Measurements from ENCODE around the gene KIF25.

Gene KIF25

GRCh38 chr6:167960579-167960978 is 36.9 kb upstream of the KIF25 start:
- peaks cover 50% of the 10 kb centered on the region for H3K36me3 ChIP-seq (ENCODE audit: control insufficient read depth, insufficient read depth, low read length)

DNA sequence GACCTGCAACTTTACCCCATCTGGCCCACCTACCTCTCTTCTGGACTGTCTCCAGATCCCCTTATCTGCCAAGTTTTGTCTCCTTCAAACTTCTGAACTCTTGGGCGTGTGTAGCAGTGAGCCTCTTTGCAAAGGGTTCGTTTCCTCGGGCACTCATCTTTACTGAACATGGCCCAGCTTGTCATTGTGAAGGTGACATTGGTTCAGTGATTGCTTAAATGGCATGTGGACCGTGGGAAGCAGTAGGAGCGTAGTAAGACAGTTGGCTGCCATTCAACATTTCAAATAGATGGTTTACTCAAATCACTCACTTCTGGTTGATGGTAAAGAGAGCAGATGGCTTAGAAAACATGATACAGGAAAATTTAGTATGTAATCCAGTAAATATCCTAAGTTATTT is 34.8 kb upstream of the KIF25 start:
- no peaks in the 10 kb centered on the region for H3K9me3 ChIP-seq (ENCODE audit: control insufficient read depth, insufficient read depth, low read depth, low read length)
- H3K4me3 ChIP-seq (ENCODE audit: low read depth, low read length): no peak overlapping the region
- H3K27me3 ChIP-seq (ENCODE audit: control insufficient read depth, insufficient read depth, low read length): no peaks in the 10 kb centered on the region
- no peak overlapping the region for H3K27ac ChIP-seq (ENCODE audit: low read depth, low read length)
- H3K36me3 ChIP-seq (ENCODE audit: control insufficient read depth, insufficient read depth, low read length): peaks cover 53% of the 10 kb centered on the region
- no peak overlapping the region for H3K9ac ChIP-seq (ENCODE audit: low read length)
- no peaks in the 10 kb centered on the region for H3K4me1 ChIP-seq (ENCODE audit: control insufficient read depth, insufficient read depth, low read length)

More at GRCh38 chr6:167960579-167960978, 36.9 kb upstream of the KIF25 start:
- no peaks in the 10 kb centered on the region for H3K9me3 ChIP-seq (ENCODE audit: control insufficient read depth, insufficient read depth, low read depth, low read length)
- no peak overlapping the region for H3K27ac ChIP-seq (ENCODE audit: low read depth, low read length)
- no peak overlapping the region for H3K4me3 ChIP-seq (ENCODE audit: low read depth, low read length)
- no peaks in the 10 kb centered on the region for H3K27me3 ChIP-seq (ENCODE audit: control insufficient read depth, insufficient read depth, low read length)
- H3K4me1 ChIP-seq (ENCODE audit: control insufficient read depth, insufficient read depth, low read length): no peaks in the 10 kb centered on the region
- H3K9ac ChIP-seq (ENCODE audit: low read length): no peak overlapping the region

GRCh38 chr6:167963589-167964057 is 33.8 kb upstream of the KIF25 start:
- Histone ChIP-seq H3K9ac (ENCODE audit: low read length) (no peak overlapping the region), H3K4me1 (ENCODE audit: control insufficient read depth, insufficient read depth, low read length) (no peaks in the 10 kb centered on the region), H3K27ac (ENCODE audit: low read depth, low read length) (no peak overlapping the region), H3K36me3 (ENCODE audit: control insufficient read depth, insufficient read depth, low read length) (peaks cover 55% of the 10 kb centered on the region), H3K27me3 (ENCODE audit: control insufficient read depth, insufficient read depth, low read length) (no peaks in the 10 kb centered on the region), H3K4me3 (ENCODE audit: low read depth, low read length) (no peak overlapping the region), H3K9me3 (ENCODE audit: control insufficient read depth, insufficient read depth, low read depth, low read length) (no peaks in the 10 kb centered on the region)

GRCh38 chr6:167965592-167966539 is 31.6 kb upstream of the KIF25 start:
- Histone ChIP-seq H3K9me3 (ENCODE audit: control insufficient read depth, insufficient read depth, low read depth, low read length) (no peaks in the 10 kb centered on the region), H3K4me1 (ENCODE audit: control insufficient read depth, insufficient read depth, low read length) (no peaks in the 10 kb centered on the region), H3K36me3 (ENCODE audit: control insufficient read depth, insufficient read depth, low read length) (peaks cover 73% of the 10 kb centered on the region)

DNA sequence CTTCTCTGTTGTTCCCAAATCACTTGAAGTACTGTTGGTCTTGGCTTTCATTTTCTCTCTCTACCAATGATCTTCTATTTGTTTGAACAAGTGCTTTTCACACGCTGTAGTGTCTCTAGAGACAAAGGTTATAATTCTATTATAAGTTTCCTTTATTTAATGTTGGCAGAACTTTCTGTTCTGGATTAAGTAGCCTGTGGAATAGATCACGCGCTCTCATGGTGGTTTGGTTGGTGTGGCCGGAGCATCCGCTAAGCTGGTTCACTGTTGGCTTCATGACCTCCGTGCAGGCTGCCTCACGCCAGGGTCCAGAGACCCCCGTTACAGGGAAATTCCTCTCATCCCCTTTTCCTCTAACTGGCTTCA is 30.9 kb upstream of the KIF25 start:
- peaks cover 76% of the 10 kb centered on the region for H3K36me3 ChIP-seq (ENCODE audit: control insufficient read depth, insufficient read depth, low read length)
- H3K27ac ChIP-seq (ENCODE audit: low read depth, low read length): no peak overlapping the region
- no peak overlapping the region for H3K9ac ChIP-seq (ENCODE audit: low read length)
- H3K4me3 ChIP-seq (ENCODE audit: low read depth, low read length): no peak overlapping the region
- H3K9me3 ChIP-seq (ENCODE audit: control insufficient read depth, insufficient read depth, low read depth, low read length): no peaks in the 10 kb centered on the region
- H3K4me1 ChIP-seq (ENCODE audit: control insufficient read depth, insufficient read depth, low read length): no peaks in the 10 kb centered on the region
- H3K27me3 ChIP-seq (ENCODE audit: control insufficient read depth, insufficient read depth, low read length): no peaks in the 10 kb centered on the region

More at GRCh38 chr6:167965592-167966539, 31.6 kb upstream of the KIF25 start:
- no peak overlapping the region for H3K27ac ChIP-seq (ENCODE audit: low read depth, low read length)
- no peaks in the 10 kb centered on the region for H3K27me3 ChIP-seq (ENCODE audit: control insufficient read depth, insufficient read depth, low read length)
- H3K4me3 ChIP-seq (ENCODE audit: low read depth, low read length): no peak overlapping the region
- H3K9ac ChIP-seq (ENCODE audit: low read length): no peak overlapping the region

GRCh38 chr6:167968091-167968490 is 29.4 kb upstream of the KIF25 start:
- H3K27ac ChIP-seq (ENCODE audit: low read depth, low read length): no peak overlapping the region
- H3K27me3 ChIP-seq (ENCODE audit: control insufficient read depth, insufficient read depth, low read length): no peaks in the 10 kb centered on the region
- no peak overlapping the region for H3K9ac ChIP-seq (ENCODE audit: low read length)
- H3K36me3 ChIP-seq (ENCODE audit: control insufficient read depth, insufficient read depth, low read length): peaks cover 66% of the 10 kb centered on the region
- peaks cover 11% of the 10 kb centered on the region for H3K4me1 ChIP-seq (ENCODE audit: control insufficient read depth, insufficient read depth, low read length)
- H3K9me3 ChIP-seq (ENCODE audit: control insufficient read depth, insufficient read depth, low read depth, low read length): no peaks in the 10 kb centered on the region
- no peak overlapping the region for H3K4me3 ChIP-seq (ENCODE audit: low read depth, low read length)

DNA sequence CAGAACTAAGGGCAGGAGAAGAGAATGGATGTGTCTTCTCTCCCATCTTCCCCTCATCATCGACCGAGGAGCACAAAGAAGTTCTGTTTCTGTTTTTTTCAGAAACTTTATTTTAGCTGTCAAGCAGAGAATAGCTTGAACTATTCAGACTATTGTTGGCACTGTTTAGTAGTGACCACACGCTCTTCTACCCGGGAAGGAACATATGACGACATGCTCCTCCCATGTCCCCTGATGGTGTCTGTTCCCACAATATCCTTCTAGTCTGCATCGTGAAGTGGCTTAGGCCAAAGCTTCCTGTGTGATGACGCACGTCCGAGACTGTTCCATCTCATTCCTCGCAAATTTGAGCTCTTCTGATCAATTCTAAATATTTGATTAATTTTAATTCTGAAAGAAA is 27.2 kb upstream of the KIF25 start:
- Histone ChIP-seq H3K36me3 (ENCODE audit: control insufficient read depth, insufficient read depth, low read length) (peaks cover 46% of the 10 kb centered on the region), H3K9me3 (ENCODE audit: control insufficient read depth, insufficient read depth, low read depth, low read length) (no peaks in the 10 kb centered on the region), H3K4me3 (ENCODE audit: low read depth, low read length) (no peak overlapping the region)

GRCh38 chr6:167972193-167972592 is 25.3 kb upstream of the KIF25 start:
- no peak overlapping the region for H3K9ac ChIP-seq (ENCODE audit: low read length)
- peaks cover 20% of the 10 kb centered on the region for H3K4me1 ChIP-seq (ENCODE audit: control insufficient read depth, insufficient read depth, low read length)
- H3K27me3 ChIP-seq (ENCODE audit: control insufficient read depth, insufficient read depth, low read length): no peaks in the 10 kb centered on the region
- H3K36me3 ChIP-seq (ENCODE audit: control insufficient read depth, insufficient read depth, low read length): peaks cover 28% of the 10 kb centered on the region
- H3K4me3 ChIP-seq (ENCODE audit: low read depth, low read length): no peak overlapping the region
- H3K9me3 ChIP-seq (ENCODE audit: control insufficient read depth, insufficient read depth, low read depth, low read length): no peaks in the 10 kb centered on the region
- H3K27ac ChIP-seq (ENCODE audit: low read depth, low read length): no peak overlapping the region

More for the DNA sequence above, 27.2 kb upstream of the KIF25 start:
- no peak overlapping the region for H3K27ac ChIP-seq (ENCODE audit: low read depth, low read length)
- H3K9ac ChIP-seq (ENCODE audit: low read length): no peak overlapping the region
- H3K27me3 ChIP-seq (ENCODE audit: control insufficient read depth, insufficient read depth, low read length): no peaks in the 10 kb centered on the region
- H3K4me1 ChIP-seq (ENCODE audit: control insufficient read depth, insufficient read depth, low read length): peaks cover 20% of the 10 kb centered on the region

- no peak overlapping the region for H3K4me3 ChIP-seq (ENCODE audit: low read depth, low read length)
- no peaks in the 10 kb centered on the region for H3K9me3 ChIP-seq (ENCODE audit: control insufficient read depth, insufficient read depth, low read depth, low read length)
- H3K27me3 ChIP-seq (ENCODE audit: control insufficient read depth, insufficient read depth, low read length): no peaks in the 10 kb centered on the region
- H3K27ac ChIP-seq (ENCODE audit: low read depth, low read length): no peak overlapping the region
- H3K4me1 ChIP-seq (ENCODE audit: control insufficient read depth, insufficient read depth, low read length): peaks cover 20% of the 10 kb centered on the region
- H3K36me3 ChIP-seq (ENCODE audit: control insufficient read depth, insufficient read depth, low read length): peaks cover 22% of the 10 kb centered on the region
- no peak overlapping the region for H3K9ac ChIP-seq (ENCODE audit: low read length)
Observed at GRCh38 chr6:167973148-167973885, 24.2 kb upstream of the KIF25 start.

GRCh38 chr6:167974640-167975344 is 22.7 kb upstream of the KIF25 start:
- H3K27ac ChIP-seq (ENCODE audit: low read depth, low read length): no peak overlapping the region
- no peak overlapping the region for H3K9ac ChIP-seq (ENCODE audit: low read length)
- H3K4me3 ChIP-seq (ENCODE audit: low read depth, low read length): no peak overlapping the region
- H3K36me3 ChIP-seq (ENCODE audit: control insufficient read depth, insufficient read depth, low read length): peaks cover 9% of the 10 kb centered on the region; the same call in 1 of the 2 replicates
- H3K4me1 ChIP-seq (ENCODE audit: control insufficient read depth, insufficient read depth, low read length): peaks cover 25% of the 10 kb centered on the region
- H3K9me3 ChIP-seq (ENCODE audit: control insufficient read depth, insufficient read depth, low read depth, low read length): no peaks in the 10 kb centered on the region
- no peaks in the 10 kb centered on the region for H3K27me3 ChIP-seq (ENCODE audit: control insufficient read depth, insufficient read depth, low read length)

All from HUES6 (cell line).